Activated naive CD4-positive, alpha-beta T cell treated with anti-CD3 and anti-CD28 coated beads, Interleukin-2, amount 50 U/mL, for 16 hours (primary cell): Measurements from ENCODE around the gene UBA1.
A peak's percentile ranks its signal among the peaks of the same experiment; 100 is the strongest.
"Not testable (repeated sequence)": the region's sequence is repeated elsewhere in the genome, so short reads cannot be mapped to it uniquely, and the experiment has no call there.

Experiments
- DNase-seq: peaks from one replicate; pipeline ENCODE4 v3.0.0-alpha.2; 2020

Gene UBA1

DNA sequence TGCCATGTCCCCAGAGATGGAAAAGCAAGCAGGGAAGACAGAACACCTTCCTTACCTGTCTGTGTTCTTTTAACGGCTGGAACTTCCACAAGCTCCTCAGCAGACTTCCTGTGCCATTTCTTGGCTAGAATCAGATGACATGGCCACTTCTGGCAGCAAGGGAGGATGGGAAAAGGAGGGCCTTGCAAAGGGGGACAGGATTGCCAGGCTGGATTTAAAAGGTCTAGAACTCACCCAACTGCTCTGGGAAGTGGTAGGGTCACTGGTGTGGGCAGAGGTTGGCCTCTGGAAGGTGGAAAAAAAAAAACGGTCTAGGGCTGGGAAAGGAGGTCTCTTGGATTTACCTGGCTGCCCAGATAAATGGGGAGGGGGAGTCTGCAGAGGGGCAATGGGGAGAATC lies 37.5 kb downstream of the UBA1 start:
- DNase-seq: no peak

GRCh38 chrX:47232197-47232802 lies 38.7 kb downstream of the UBA1 start:
- no peak for DNase-seq

GRCh38 chrX:47232803-47233332 lies 39.2 kb downstream of the UBA1 start, which contains the start of gene USP11:
USP11 (plus strand) TSS chrX:47233009; CDS start chrX:47233044, 35 bp downstream.
- peak; percentile 29 for DNase-seq

DNA sequence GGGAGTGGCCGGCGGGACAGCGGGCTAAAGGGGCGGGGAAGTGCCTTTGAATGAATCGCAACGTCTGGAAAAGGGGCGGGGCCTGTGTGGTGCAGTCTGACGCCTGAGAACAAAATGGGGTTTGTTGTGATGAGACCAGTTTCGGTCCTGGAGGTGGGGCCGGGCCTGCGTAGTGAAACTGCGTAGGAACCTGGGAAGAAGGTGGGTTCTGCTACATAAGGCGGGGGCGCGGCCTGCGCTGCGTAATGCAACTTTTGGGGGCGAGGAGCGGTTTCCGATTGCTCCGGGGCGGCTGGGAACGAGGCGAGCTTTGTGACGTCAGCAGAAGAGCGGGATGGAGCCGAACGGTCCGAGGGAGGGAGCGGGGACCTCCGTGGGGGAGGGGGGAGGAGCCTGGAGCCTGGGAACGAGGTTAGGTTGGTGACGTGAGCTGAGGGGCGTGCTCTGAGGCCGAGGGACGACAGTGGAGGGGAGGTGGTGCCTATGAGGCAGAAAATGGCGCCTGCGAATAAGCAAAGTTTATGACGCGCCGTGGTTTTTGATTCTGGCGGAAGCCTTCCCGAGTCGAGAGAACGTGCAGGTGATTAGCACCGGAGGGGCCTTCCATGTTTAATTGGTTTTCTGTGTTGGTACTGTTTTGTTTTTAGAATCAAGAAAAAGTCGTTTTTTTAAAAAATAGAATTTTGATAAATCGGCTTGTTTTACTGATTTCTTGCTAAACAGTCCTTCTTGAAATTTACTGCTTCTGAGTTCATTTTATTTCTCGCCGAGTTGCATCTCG lies 39.9 kb downstream of the UBA1 start:
- DNase-seq: peak; percentile 91

DNA sequence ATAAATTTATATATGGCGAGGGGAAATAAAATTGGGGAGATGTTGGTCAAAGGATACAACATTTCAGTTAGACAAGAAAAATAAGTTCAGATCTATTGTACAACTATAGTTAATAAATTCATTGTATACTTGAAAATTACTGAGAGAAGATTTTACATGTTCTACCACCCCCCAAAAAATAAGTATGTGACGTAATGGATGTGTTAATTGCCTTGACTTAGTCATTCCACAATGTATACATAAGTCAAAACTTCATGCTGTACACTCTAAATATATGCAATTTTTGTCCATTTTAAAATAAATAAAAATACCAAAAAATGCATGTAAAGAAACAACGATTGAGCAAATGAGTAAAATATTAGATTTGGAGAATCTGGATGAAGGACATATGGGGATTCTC lies 41.0 kb downstream of the UBA1 start:
- DNase-seq: no peak

GRCh38 chrX:47235691-47236103 lies 42.1 kb downstream of the UBA1 start:
- no peak for DNase-seq

GRCh38 chrX:47239199-47239598 lies 45.6 kb downstream of the UBA1 start:
- DNase-seq: no peak

- DNase-seq: no peak
Measured at GRCh38 chrX:47239898-47240545, 46.4 kb downstream of the UBA1 start.

- no peak for DNase-seq
Measured at GRCh38 chrX:47240619-47241018, 47.0 kb downstream of the UBA1 start.

GRCh38 chrX:47241201-47242011 lies 47.8 kb downstream of the UBA1 start:
- no peak for DNase-seq

GRCh38 chrX:47242321-47242720 lies 48.7 kb downstream of the UBA1 start:
- DNase-seq: no peak

DNA sequence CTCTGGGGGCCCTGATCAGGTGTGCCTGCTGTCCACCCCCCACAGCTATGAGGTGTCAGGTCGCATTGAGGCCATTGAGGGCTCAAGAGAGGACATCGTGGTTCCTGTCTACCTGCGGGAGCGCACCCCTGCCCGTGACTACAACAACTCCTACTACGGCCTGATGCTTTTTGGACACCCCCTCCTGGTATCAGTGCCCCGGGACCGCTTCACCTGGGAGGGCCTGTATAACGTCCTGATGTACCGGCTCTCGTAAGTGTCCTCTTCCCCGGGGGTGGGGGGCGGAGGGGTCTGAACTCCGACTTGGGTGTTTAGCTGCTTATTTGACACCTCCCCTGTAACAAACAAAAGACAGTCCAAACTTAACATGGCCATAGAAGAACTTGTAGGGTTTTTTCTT lies 49.7 kb downstream of the UBA1 start:
- no peak for DNase-seq

DNA sequence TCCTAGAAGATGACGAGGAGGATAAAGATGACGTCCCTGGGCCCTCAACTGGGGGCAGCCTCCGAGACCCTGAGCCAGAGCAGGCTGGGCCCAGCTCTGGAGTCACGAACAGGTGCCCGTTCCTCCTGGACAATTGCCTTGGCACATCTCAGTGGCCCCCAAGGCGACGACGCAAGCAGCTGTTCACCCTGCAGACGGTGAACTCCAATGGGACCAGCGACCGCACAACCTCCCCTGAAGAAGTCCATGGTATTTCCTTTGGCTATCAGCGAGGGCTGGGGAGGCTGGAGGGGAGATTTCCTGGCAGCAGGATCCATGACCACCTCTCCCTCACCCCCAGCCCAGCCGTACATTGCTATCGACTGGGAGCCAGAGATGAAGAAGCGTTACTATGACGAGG lies 51.0 kb downstream of the UBA1 start:
- no peak for DNase-seq

DNA sequence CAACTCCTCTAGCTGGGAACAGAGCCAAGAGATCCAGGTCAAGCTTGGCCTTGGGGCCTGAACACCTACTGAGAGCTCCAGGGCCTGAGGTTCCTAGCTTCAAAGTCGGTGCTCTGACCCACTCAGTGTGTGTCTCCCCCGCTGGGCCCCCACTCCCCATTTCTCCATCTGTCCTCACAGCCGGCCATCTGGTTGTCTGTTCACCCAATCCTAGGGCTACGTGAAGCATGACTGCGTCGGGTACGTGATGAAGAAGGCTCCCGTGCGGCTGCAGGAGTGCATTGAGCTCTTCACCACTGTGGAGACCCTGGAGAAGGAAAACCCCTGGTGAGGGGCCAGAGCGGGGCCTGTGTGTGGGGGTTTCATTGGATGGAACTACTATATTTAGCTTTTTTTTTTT lies 51.5 kb downstream of the UBA1 start:
- no peak for DNase-seq

GRCh38 chrX:47247206-47247998 lies 53.8 kb downstream of the UBA1 start:
- DNase-seq: no peak

GRCh38 chrX:47247999-47248320 lies 54.3 kb downstream of the UBA1 start:
- no peak for DNase-seq

- no peak for DNase-seq
Measured at GRCh38 chrX:47248576-47248975, 54.9 kb downstream of the UBA1 start.

DNA sequence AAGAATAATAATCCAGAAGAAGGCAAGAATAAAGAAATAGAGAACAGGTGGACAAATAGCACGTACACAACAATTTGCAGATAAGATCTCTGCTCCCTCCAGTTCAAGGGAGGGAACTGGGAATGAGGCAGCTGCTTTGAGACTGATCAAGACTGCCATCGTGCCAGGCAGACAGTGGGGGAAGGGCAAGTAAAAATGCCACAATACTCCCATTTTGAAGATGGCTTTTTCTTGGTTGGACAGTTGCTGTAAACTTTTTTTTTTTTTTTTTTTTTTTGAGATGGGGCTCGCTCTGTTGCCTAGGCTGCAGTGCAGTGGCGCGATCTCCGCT lies 56.4 kb downstream of the UBA1 start:
- no peak for DNase-seq

GRCh38 chrX:47257620-47258019 lies 64.0 kb downstream of the UBA1 start:
- DNase-seq: not testable (repeated sequence)
